Heart left ventricle (tissue), 13 donors: Measurements from ENCODE around the gene TMEM74B.

ENCODE experiments used
- POLR2A ChIP-seq, 2 donors: fragments of 450-650 bp; IDR thresholded peaks; one replicate each; pipeline ENCODE4 v1.6.1; 2017; ENCODE audit warnings: antibody characterized with exemption in 2 of 2, mild to moderate bottlenecking in 2 of 2, moderate library complexity in 2 of 2
- TF ChIP-seq, protein P1 (sequence below), 12 donors: fragments of 200-600 bp; sonication (generic) in 4 of 12; IDR thresholded peaks; one replicate each; pipeline versions ENCODE4 v1.5.0 to v1.8.0; 2018 to 2022; ENCODE audit warnings: antibody characterized with exemption in 12 of 12, mild to moderate bottlenecking in 5 of 12
- donor health status: ischemic (EF 13 %, LVEDD 7.1; RV severe dilation, severe dysfunction).
- donor health status: DM: no; HTN: yes; CAD: no.
- donor health status: DM: no; HTN: no; CAD: no.
- donor health status: ischemic (EF 25% LVEDD 6.9; RV normal size, moderate dysfunction).
- donor health status: ischemic (EF 25% LVEDD 5.7; RV mildly dilated, moderate dysfunction).
- donor health status: ischemic (EF 35%, LVEDD 5.7; RV mildly dilated, moderate dysfunction).
- donor health status: nonischemic (EF 11% LVEDD 7.7; RV severe dilation, severe dysfunction).
- donor health status: DM: yes; HTN: yes; CAD: no.
- donor health status: PGD.
- donor health status: ischemic (EF 29% LVEDD 5.4; RV normal size, mild dysfunction).
- donor health status: nonischemic (EF 23%, LVEDD 6.1; RV moderate dilation, normal function).

DNA sequence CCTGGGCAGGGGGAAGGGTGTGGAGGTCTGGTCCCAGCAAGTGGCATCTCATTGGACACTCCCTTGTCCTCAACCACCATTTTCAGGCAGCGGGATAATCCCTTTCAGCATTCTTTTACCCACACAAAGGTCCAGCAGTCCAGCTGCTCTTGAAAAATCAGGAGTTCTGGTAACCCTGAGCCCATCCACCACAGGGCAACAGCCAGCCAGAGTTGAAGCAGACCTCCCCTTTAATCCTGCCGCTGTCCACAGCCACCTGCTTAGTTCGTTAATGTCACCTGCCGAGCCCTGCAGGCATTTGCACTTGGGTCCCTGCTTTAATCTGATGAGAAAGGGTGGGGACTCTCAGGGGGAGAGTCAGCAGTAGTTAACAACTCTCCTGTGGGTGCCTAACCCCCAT is 11.1 kb downstream of the TMEM74B start:
- TF ChIP-seq, protein P1, sequence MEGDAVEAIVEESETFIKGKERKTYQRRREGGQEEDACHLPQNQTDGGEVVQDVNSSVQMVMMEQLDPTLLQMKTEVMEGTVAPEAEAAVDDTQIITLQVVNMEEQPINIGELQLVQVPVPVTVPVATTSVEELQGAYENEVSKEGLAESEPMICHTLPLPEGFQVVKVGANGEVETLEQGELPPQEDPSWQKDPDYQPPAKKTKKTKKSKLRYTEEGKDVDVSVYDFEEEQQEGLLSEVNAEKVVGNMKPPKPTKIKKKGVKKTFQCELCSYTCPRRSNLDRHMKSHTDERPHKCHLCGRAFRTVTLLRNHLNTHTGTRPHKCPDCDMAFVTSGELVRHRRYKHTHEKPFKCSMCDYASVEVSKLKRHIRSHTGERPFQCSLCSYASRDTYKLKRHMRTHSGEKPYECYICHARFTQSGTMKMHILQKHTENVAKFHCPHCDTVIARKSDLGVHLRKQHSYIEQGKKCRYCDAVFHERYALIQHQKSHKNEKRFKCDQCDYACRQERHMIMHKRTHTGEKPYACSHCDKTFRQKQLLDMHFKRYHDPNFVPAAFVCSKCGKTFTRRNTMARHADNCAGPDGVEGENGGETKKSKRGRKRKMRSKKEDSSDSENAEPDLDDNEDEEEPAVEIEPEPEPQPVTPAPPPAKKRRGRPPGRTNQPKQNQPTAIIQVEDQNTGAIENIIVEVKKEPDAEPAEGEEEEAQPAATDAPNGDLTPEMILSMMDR (IDR thresholded peaks at IDR 0.05), result no peak
- no peak for TF ChIP-seq POLR2A (IDR thresholded peaks at IDR 0.05)
